ENCODE data around the gene MSANTD3.
"Not testable (repeated sequence)": the region's sequence is repeated elsewhere in the genome, so short reads cannot be mapped to it uniquely, and the experiment has no call there.

Gene MSANTD3, protein sequence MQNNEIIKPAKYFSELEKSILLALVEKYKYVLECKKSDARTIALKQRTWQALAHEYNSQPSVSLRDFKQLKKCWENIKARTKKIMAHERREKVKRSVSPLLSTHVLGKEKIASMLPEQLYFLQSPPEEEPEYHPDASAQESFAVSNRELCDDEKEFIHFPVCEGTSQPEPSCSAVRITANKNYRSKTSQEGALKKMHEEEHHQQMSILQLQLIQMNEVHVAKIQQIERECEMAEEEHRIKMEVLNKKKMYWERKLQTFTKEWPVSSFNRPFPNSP

DNA sequence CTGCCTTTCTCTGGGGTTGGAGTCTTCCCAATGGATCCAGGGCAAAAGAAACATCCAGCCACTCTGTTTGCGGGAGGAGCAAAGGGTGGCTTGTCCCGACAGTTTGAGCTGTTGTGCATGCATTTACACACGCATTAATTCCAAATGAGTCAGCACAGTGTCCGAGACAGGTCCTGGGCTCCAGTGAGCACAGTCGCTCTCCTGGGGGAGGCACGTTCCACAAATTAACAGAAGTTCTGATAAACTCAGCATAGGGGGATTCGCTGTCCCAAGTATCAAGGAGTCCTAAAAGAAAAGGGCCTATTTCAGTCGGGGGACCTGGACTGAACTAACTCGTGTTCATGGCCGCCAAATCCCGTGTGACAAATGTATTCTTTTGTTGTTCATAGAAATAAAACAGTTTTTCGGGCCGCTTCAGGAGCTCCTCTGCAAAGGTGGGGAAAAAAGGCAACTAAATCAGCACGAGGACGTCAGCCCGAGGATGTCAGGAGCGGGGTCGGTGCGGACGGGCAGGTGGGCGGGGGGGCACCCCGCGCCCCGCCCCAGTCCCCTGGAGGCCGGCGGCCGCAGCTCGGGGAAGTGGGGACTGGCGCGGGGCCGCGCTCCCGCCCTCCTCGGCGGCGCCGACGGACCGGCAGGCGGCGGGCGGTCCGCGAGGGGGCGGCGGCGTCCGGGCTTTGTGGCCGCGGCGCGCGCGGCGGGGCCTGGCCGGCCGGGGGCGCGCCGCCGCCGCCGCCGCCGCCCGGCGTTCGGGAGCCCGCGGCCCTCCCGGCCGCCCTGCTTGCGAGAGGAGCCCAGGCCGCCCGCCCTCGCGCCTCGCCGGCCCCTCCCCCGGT, at the start of gene MSANTD3:
TSS of gene MSANTD3 (plus strand) at position 614 of the 836 bp plus-strand sequence. CDS start 14,796 bp downstream, outside the sequence.
- peak; percentile 70 for DNase-seq (ENCODE audit: low spot score)

DNA sequence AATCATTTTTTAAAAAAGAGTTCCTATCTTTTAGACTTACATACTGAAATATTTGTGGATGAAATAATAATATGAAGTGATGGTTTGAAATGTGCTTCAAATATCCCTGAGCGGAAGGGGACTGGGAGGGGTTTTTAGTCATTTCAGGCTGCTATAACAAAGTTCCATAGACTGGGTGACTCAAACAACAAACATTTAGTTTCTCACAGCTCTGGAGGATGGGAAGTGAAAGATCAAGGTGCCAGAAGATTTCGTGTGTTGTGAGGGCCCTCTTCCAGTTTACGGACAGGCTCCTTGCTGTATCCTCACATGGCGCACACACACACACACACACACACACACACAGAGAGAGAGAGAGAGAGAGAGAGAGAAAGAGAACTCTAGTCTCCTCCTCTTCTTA, 47.1 kb upstream of the MSANTD3 start:
- DNase-seq (ENCODE audit: low spot score), result peak; percentile 15

DNA sequence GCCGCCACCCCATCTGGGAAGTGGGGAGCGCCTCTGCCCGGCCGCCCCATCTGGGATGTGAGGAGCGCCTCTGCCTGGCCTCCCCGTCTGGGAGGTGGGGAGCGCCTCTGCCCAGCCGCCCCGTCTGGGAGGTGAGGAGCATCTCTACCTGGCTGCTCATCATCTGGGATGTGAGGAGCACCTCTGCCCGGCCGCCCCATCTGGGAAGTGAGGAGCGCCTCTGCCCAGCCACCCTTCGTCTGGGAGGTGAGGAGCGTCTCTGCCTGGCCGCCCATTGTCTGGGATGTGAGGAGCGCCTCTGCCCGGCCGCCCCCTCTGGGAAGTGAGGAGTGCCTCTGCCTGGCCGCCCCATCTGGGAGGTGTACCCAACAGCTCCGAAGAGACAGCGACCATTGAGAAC, 34.0 kb upstream of the MSANTD3 start:
- DNase-seq (ENCODE audit: low spot score), result not testable (repeated sequence)

DNA sequence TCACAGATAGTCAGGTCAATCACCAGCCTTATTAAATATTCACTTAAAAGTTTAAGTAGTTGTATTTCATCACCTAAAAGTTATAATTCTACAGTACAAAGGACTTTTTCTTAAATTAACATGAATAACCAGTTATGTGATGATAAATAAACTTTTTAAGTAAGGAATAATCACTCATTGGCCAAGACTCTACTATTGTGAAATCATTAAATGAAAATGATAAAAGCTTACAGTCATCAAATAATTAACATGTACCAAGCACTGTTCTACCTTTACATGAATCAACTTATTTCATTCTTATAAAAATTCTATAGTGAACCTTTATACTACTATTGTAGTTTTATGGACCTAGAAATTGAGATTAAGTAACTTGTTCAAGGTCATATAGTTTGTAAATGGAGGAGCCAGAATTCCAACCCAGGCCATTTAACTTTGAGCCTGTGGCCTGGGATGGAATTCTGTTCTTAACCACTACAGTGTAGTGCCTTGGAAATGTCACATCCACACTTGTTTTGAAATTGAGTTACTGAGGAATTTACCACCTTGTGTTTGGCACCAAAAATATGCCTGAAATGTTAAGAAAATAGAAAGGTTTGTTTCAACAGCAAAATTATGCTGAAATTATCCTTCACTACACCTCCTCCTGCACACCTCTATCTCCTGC, 32.8 kb upstream of the MSANTD3 start:
- no peak for DNase-seq (ENCODE audit: low spot score)

DNA sequence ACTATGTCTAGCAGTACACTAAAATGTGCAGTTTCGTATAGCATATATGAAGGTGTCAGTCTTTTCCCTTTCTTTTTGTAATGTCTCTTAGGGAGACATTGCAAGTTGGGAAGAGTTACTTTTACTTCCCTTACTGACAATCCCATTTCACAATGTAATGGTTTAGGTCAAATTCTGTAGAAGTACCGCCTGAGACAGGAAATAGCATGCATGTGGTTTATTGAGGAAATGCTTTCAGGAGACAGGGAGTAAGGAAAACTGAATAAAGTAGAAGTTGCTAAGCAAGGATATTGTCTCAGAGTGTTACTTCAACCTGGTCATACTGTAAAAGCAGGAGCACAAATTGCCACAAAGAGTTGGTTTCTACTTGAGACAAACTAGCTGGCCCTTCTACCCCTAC, 32.1 kb upstream of the MSANTD3 start:
- DNase-seq (ENCODE audit: low spot score), result no peak

DNA sequence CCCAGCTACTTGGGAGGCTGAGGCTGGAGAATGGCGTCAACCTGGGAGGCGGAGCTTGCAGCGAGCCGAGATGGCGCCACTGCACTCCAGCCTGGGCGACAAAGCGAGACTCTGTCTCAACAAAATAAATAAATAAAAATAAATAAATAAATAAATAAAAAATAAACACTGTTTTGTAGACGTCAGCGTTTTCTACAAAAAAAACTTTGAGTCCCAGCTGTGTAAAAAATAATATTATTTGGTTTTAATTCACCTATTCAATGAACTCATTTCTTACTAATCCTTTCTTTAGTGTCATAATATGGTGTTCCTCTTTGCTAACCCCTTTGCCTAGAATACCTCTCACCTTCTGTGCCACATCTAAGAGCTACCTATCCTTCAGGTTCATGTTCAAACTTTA, 30.2 kb upstream of the MSANTD3 start:
- no peak for DNase-seq (ENCODE audit: low spot score)

DNA sequence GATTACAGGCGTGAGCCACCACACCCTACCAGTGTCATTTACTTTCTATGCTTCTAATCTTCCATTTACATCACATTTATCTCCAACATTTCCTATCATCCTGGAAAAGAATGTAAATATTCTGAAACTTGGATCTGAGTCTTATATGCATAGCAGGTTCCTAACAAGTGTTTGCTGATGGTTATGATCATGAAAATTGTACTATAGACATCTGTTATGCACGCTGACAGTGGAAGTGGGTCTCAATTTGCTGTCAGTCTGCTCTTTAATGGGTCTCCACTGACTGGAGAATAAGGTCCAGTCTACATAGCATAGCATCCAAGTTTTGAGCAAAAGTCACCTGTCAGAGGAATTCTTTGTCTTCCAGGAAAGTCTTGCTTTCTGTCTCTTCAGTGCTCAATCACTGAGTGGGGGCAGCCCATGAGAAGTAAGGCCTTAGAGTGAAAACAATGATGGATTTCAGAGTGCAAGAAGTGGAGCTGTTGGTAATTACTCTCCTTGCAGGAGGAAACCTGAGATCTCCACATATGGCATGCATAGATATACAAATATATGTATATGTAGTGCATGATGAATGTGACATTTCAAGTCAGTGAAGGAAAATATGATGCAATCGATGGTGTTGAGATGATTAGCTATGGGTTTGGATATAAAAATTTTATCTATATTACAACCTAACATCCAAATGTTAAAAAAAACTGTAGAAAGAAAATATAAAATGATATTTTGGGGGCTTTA, 29.2 kb upstream of the MSANTD3 start:
- DNase-seq (ENCODE audit: low spot score), result no peak

DNA sequence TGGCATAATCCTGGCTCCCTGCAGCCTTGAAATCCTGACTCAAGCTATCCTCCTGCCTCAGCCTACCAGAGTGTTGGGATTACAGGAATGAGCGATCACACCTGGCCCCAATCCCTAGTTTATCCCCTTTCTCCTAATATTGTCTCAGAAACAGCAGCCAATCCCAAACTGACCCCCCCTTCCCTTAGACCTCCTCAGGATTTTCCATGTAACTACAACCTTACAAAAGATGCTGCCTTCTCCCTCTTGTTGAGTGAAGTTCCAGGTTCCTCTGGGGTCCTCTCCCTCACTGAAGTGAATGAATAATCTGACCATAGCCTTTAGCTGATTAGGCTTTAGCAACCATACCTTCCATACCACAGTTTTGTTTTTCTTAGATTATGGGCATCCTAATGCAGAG, 25.9 kb upstream of the MSANTD3 start:
- no peak for DNase-seq (ENCODE audit: low spot score)

DNA sequence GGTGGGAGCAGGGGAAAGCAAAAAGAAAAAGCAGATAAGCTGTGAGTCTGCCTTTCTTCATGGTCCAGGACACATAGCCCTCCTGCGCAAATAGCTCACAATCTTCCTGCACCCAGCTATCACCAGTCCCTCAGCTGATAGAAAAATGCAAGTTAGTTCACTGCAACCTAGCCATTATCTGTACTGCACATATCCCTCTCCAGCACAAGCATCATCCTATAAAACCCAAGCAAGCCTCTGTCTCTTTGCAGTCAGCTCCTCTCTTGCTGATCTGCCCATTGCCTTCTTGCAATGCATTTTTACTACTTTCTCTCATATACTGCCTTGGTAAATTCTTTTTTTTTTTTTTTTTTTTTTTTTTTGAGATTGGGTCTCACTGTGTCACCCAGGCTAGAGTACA, 20.0 kb upstream of the MSANTD3 start:
- no peak for DNase-seq (ENCODE audit: low spot score)

DNA sequence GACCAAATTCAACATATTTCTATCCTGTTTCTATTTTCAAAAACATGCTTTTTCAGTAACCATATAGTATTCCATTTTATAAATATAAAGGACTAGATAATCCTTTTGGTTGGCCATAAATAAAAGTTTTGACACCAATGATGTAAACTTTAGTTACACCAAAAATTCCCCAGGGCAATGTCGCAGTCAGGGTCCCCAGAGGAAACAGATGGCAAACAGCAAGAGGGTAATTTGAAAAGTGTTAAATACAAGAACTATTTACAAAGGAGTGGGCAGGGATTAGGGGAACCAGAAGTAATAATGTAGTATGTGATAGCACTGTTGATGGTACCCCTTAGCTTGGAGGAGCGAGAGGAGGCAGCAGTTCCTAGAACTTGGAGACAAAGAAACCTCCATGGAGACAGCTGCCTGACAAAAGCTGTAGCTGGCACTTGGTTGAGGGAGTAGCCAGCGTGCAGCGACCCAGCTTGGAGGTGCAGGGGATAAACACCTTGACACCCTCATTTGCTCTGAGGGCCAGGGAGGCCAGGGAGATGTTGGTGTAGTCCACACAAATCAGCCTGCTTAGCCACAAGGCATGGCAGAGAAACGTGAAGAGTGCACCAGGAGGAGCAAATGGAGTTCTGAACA, 18.3 kb upstream of the MSANTD3 start:
- DNase-seq (ENCODE audit: low spot score), result no peak

DNA sequence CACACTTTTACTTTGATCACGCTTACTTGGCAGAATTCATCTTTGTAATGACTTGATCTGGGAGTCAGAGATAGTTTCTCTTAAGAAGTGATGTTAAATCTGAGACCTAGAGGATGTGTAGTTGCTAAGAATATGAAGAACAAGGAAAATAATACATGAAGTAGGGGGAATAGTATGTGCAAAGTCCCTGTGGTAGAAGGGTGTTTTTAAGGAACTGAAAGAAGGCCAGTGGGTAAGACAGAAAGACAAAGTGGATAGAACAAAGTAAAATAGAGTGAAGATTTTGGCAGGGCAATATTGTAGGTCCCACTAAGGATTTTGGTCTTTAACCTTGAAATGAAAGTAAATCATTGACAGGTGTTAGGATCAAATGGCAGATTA, 17.8 kb upstream of the MSANTD3 start:
- DNase-seq (ENCODE audit: low spot score), result no peak

DNA sequence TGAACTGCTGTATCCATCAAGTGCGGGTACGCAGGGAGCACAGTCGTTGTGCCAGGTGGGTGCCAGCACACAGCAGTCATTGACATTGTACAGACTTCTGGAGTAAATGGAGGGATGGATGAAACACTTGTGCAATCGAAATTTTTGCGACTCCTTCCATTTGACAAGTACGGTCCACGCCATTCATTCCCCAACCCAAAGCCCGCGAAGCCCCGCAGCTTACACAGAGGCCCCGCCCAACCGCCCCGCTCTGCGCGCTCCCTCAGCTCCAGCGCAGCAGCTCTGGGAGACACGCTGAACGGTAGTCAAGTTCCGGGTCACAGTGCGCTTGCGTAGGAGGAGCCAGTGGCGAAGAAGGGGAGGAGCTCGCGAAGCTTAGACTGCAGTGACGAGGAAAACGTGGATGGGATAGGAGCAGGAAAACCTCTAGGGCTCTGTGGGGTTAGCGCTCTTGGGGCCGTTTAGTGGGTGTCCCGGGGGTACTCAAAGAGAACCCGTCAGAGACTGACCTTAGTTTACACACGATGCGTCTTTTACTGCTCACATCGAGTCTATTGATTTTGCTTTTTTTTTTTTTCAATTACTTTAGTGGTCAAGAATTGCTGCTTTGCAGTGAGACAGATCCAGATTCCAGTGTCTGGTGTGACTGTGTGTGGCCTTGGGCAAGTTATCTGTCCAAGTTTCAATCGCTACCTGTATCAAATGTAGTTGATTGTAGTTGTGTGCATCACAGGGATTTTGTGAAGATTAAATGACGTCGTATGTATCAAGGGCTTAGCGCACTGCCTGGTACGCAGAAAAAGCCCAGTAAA, 15.3 kb upstream of the MSANTD3 start:
- peak; percentile 96 for DNase-seq (ENCODE audit: low spot score)

DNA sequence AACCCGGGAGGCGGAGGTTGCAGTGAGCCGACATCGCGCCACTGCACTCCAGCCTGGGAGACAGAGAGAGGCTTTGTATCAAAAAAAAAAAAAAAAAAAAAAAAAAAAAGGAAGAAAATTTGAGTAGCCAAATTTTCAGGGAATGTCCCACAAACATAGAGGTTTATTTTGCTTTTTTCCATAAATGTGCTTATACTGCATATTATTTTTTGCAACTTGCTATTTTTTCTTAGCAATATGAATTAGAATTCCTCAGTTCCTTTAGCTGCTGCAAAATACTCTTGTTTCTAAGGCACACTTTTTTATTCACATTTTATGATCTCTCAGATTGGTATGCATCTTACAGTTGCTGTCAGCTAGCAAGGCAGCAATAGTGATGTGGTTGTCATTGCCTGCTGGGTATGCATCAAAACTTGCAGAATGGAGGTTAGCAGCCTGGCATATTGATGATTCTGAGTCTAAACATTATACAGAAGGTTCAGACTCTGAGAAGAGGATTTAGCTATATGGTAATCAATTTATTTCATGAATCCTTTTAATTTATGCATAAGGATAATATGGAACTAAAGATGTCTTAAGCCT, 13.0 kb upstream of the MSANTD3 start:
- DNase-seq (ENCODE audit: low spot score), result no peak

DNA sequence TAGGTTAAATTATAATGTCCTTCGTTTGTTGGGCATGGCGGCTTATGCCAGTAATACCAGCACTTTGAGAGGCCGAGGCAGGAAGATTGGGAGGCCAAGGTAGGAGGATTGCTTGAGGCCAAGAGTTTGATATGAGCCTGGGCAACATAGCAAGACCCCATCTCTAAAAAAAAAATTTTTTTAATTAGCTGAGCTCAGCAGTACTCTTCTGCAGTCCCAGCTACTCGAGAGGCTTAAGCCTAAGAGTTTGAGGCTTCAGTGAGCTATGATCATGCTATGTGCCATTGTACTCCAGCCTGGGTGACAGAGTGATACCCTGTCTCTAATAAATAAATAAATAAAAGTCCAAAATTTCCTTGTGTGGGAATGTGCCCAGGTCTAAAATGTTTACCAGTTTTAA, 9.1 kb upstream of the MSANTD3 start:
- DNase-seq (ENCODE audit: low spot score), result no peak

DNA sequence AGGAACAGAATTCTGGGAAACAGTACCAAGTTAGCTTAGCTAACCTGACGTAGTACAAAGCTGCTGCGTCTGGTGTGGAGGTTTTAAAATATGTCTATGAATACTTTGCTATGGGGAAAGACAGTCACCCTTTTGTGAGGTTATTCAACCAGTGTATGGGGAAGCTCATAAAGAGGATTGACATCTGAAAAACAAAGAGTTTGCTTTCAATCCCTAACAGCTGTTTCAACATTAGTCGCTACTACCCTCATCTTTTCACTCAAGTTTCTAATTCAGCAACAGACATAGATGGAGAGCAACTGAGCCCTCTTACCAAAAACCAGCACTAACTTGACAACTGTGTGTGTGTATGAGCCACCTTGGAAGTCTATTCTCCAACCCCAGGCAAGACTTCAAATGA, 7.8 kb upstream of the MSANTD3 start:
- no peak for DNase-seq (ENCODE audit: low spot score)

DNA sequence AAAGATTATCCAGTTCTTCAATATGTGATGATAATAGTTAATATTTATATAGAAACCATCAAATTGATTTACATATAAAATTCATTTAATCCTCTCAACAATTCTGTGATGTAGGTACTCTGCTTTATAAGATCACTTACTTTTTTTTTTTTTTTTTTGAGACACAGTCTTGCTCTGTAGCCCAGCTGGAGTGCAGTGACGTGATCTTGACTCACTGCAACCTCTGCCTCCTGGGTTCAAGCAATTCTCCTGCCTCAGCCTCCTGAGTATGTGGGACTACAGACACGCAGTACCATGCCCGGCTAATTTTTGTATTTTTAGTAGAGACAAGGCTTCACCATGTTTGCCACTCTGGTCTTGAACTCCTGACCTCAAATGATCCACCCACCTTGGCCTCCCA, 5.8 kb upstream of the MSANTD3 start:
- not testable (repeated sequence) for DNase-seq (ENCODE audit: low spot score)

DNA sequence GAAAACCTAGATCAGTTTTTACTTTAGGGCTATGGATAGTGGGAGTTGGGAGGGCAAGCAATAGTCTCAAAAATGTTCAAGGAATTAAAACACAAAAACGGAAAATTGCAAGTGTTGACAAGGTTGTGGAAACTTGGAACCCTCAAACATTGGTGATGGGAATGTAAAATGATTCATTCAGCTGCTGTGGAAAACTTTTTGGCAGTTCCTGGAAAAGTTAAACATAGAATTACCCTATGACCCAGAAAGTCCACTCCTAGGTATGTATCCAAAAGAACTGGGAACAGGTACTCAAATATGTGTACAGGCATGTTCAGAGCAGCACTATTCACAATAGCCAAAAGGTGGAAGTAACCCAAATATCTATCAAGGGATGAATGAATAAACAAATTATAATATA, 1.2 kb upstream of the MSANTD3 start:
- no peak for DNase-seq (ENCODE audit: low spot score)

DNA sequence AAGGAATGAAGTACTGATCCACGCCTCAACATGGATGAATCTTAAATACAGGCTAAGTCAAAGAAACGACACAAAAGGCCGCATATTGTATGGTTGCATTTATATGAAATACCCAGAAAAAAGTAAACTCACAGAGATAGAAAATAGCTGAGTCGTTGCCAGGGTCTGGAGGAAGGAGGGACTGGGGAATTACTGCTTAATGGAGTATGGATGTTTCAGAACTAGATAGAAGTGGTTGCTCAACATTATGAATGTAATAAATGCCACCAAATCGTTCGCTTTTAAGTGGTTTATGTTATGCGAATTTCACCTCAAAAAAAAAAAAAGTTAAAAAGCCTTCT, 784 bp upstream of the MSANTD3 start:
- DNase-seq (ENCODE audit: low spot score), result no peak

DNA sequence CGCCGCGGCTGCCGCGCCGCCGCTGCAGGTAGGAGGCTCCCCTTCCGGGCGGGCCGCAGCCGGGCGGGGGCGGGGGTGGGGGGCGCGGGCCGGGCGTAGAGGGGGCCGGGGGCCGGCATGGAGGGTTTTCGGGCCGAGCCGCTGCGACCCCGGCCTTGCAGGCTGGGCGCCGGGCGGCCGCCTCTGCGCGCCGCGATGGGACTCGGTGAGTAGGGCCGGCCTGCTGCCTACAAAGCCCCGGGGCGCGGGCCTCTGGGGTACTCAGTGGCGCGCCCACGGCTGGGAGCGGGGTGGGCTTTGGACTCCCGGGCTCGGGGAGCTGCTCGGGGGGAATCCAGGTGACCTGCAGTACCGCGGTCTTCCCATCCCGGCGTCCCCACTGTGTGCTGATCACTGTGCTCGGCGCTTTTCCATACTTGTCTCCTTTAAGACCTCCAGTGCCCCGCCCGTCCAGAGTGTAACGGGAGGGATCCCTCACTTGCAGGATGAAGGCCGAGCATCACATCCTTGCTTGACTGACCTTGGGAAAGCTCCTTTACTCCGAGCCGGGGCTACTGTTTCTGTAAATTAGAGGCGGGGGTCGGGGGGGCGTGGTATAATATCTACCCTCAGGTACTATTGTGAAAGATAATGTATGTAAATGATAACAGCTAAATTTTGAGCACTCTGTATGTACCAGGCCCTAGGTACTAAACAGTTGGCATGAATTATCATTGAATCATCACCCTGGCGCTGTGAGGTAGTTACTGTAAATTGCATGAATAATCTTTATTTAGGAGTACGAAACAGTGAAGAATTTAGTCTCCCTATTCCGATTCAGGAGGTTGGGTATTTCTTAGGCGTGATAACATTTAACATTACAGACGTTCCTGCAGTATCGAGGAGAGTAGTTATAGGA, 672 bp downstream of the MSANTD3 start:
- DNase-seq (ENCODE audit: low spot score), result peak; percentile 54
